Cardiac ventricle fibroblast (primary cell): ENCODE measurements around the gene APELA. TPM values are rescaled to one million over a fixed set of nuclear protein-coding genes. Genes with fewer than 3 reads are reported as not detected.

Source experiments
- total RNA-seq: library from RNA; depleted of rRNA; stranded (reverse); fragments of >200 nt; gene quantifications from 2 replicates; pipeline ENCODE4 v1.2.3, GENCODE V29; 2015

The APELA gene, protein sequence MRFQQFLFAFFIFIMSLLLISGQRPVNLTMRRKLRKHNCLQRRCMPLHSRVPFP
- not detected in 2 replicates for total RNA-seq

GRCh38 chr4:164876700-164877324 lies at the start of gene APELA:
APELA (plus strand) TSS chr4:164877178; CDS start chr4:164877332, 154 bp downstream.

Other genes with a start within 250 kb of the APELA start
- not detected in 2 replicates for gene SMIM31, start 123.0 kb upstream of the APELA start, total RNA-seq
- gene TRIM61, start 100.5 kb downstream of the APELA start, total RNA-seq, result 1.6 and 2.7 TPM in 2 replicates
- not detected in 2 replicates for gene TRIM60, start 154.8 kb downstream of the APELA start, total RNA-seq
- gene TRIM75, start 176.7 kb downstream of the APELA start, total RNA-seq, result not detected in 2 replicates
- gene TMEM192, start 235.7 kb downstream of the APELA start, total RNA-seq, result 8.2 and 12.9 TPM in 2 replicates